Measurements from ENCODE around the gene MUC4.

MUC4 gene

GRCh38 chr3:195708626-195709481, 102.9 kb downstream of the MUC4 start:
- Histone ChIP-seq H3K4me3 (ENCODE audit: insufficient read depth, low read length, poor library complexity, severe bottlenecking) (no peak overlapping the region), H2AFZ (ENCODE audit: low read depth, low read length, severe bottlenecking) (no peak overlapping the region), H3K79me2 (ENCODE audit: insufficient read depth, low read length) (no peaks in the 10 kb centered on the region), H3K9me2 (replicated peaks; ENCODE audit: insufficient read depth, low read length) (no peaks in the 10 kb centered on the region), H3K27me3 (ENCODE audit: low read length) (no peaks in the 10 kb centered on the region), H4K20me1 (ENCODE audit: low read depth, low read length) (no peaks in the 10 kb centered on the region), H3F3A (ENCODE audit: insufficient read depth) (no peaks in the 10 kb centered on the region), H3K9me3 (ENCODE audit: insufficient read depth, low read length) (no peaks in the 10 kb centered on the region), H3K27ac (ENCODE audit: low read depth, low read length) (no peak overlapping the region), H3K4me2 (ENCODE audit: low read depth, low read length, poor library complexity, severe bottlenecking) (no peak overlapping the region), H3K9ac (ENCODE audit: low read length) (no peak overlapping the region), H3K36me3 (ENCODE audit: low read length) (no peaks in the 10 kb centered on the region)
- no peak for TF ChIP-seq CTCF (IDR thresholded peaks at IDR 0.05; ENCODE audit: insufficient read depth, low read length, poor library complexity, severe bottlenecking)
- TF ChIP-seq EZH2phosphoT487 (conservative IDR thresholded peaks at IDR 0.05; ENCODE audit: low read length): no peak

- Histone ChIP-seq H3K9ac (ENCODE audit: low read length) (no peak overlapping the region), H3K9me3 (ENCODE audit: insufficient read depth, low read length) (no peaks in the 10 kb centered on the region), H3K4me2 (ENCODE audit: low read depth, low read length, poor library complexity, severe bottlenecking) (no peak overlapping the region), H3K9me2 (replicated peaks; ENCODE audit: insufficient read depth, low read length) (no peaks in the 10 kb centered on the region), H3K27me3 (ENCODE audit: low read length) (no peaks in the 10 kb centered on the region), H3K4me3 (ENCODE audit: insufficient read depth, low read length, poor library complexity, severe bottlenecking) (no peak overlapping the region), H3F3A (ENCODE audit: insufficient read depth) (no peaks in the 10 kb centered on the region), H2AFZ (ENCODE audit: low read depth, low read length, severe bottlenecking) (no peak overlapping the region), H3K36me3 (ENCODE audit: low read length) (no peaks in the 10 kb centered on the region), H3K27ac (ENCODE audit: low read depth, low read length) (no peak overlapping the region), H4K20me1 (ENCODE audit: low read depth, low read length) (no peaks in the 10 kb centered on the region), H3K79me2 (ENCODE audit: insufficient read depth, low read length) (no peaks in the 10 kb centered on the region)
- no peak for TF ChIP-seq EZH2phosphoT487 (conservative IDR thresholded peaks at IDR 0.05; ENCODE audit: low read length)
- no peak for TF ChIP-seq CTCF (IDR thresholded peaks at IDR 0.05; ENCODE audit: insufficient read depth, low read length, poor library complexity, severe bottlenecking)
Observed at GRCh38 chr3:195708061-195708460, 103.7 kb downstream of the MUC4 start.

GRCh38 chr3:195705081-195705991, 106.4 kb downstream of the MUC4 start:
- H3K4me2 ChIP-seq (ENCODE audit: low read depth, low read length, poor library complexity, severe bottlenecking): no peak overlapping the region
- H3F3A ChIP-seq (ENCODE audit: insufficient read depth): no peaks in the 10 kb centered on the region
- H3K9ac ChIP-seq (ENCODE audit: low read length): no peak overlapping the region
- H3K27me3 ChIP-seq (ENCODE audit: low read length): no peaks in the 10 kb centered on the region
- no peak overlapping the region for H3K27ac ChIP-seq (ENCODE audit: low read depth, low read length)
- H2AFZ ChIP-seq (ENCODE audit: low read depth, low read length, severe bottlenecking): no peak overlapping the region
- H4K20me1 ChIP-seq (ENCODE audit: low read depth, low read length): no peaks in the 10 kb centered on the region
- no peaks in the 10 kb centered on the region for H3K9me2 ChIP-seq (replicated peaks; ENCODE audit: insufficient read depth, low read length)
- no peaks in the 10 kb centered on the region for H3K79me2 ChIP-seq (ENCODE audit: insufficient read depth, low read length)
- TF ChIP-seq CTCF (IDR thresholded peaks at IDR 0.05; ENCODE audit: insufficient read depth, low read length, poor library complexity, severe bottlenecking): no peak
- TF ChIP-seq EZH2phosphoT487 (conservative IDR thresholded peaks at IDR 0.05; ENCODE audit: low read length): no peak
- H3K9me3 ChIP-seq (ENCODE audit: insufficient read depth, low read length): no peaks in the 10 kb centered on the region
- no peaks in the 10 kb centered on the region for H3K36me3 ChIP-seq (ENCODE audit: low read length)
- H3K4me3 ChIP-seq (ENCODE audit: insufficient read depth, low read length, poor library complexity, severe bottlenecking): no peak overlapping the region

Data from SU-DHL-6 (cell line).